ENCODE data around the gene SPOCK1. TPM values are rescaled to one million over a fixed set of nuclear protein-coding genes. Genes with fewer than 3 reads are reported as not detected.

SPOCK1 gene
- polyA plus RNA-seq, 3 donors, result 1.8 to 5.7 (median 2.1) TPM

DNA sequence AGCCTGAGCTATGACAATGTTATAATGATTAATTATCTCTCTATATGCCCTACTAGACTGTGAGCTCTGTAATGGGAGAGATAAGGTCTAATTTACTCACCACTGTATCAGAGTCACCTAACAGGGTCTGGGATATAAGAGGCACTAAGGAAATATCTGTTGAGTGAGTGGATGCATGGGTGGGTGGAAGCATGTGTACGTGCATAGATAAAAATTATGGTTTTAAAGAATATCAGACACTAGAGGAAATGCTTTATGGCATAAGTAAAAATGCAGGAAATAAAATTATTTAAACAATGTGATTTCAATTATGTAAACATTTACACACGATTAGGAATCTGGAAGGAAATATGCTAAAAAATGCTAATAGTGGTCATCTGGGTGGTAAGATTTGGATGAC is 137.8 kb downstream of the SPOCK1 start:
- Histone ChIP-seq H3K36me3 (replicated peaks in 1 of 2; ENCODE audit: control insufficient read depth in 1 of 2, insufficient read depth in 2 of 2, low read length in 2 of 2) (no peaks in the 10 kb centered on the region), H3K27ac (ENCODE audit: low read depth in 1 of 2, low read length in 2 of 2) (no peak overlapping the region), H3K79me2 (ENCODE audit: insufficient read depth, low read length) (no peaks in the 10 kb centered on the region), H3K4me3 (replicated peaks in 1 of 3; ENCODE audit: low read depth in 2 of 3, low read length in 3 of 3) (no peak overlapping the region), H4K20me1 (ENCODE audit: insufficient read depth, low read length) (no peaks in the 10 kb centered on the region), H3K9me3 (replicated peaks in 1 of 2; ENCODE audit: control insufficient read depth in 1 of 2, insufficient read depth in 1 of 2, low read length in 2 of 2) (no peaks in the 10 kb centered on the region), H3K9ac (ENCODE audit: insufficient read depth, low read length, poor library complexity, severe bottlenecking) (no peak overlapping the region), H3K4me2 (replicated peaks; ENCODE audit: extremely low read depth, low read length, poor library complexity, severe bottlenecking) (no peak overlapping the region), H3K4me1 (ENCODE audit: control insufficient read depth in 1 of 2, insufficient read depth in 2 of 2, low read length in 2 of 2) (no peaks in the 10 kb centered on the region), H2AFZ (ENCODE audit: insufficient read depth, low read depth, low read length, poor library complexity, severe bottlenecking) (no peak overlapping the region), H3K27me3 (ENCODE audit: control insufficient read depth in 2 of 2, insufficient read depth in 2 of 2, low read length in 2 of 2) (peaks cover 0 to 2% of the 10 kb centered on the region in 2 donors)
- intact Hi-C loops (cut with micrococcal nuclease), result no loop called here
- no peaks in the 10 kb centered on the region for H3K4me1 Mint-ChIP-seq
- peaks cover 3 to 8% (median 6%) of the 10 kb centered on the region in 3 donors for H3K27me3 Mint-ChIP-seq (ENCODE audit: low read depth in 3 of 3)
- H3K36me3 Mint-ChIP-seq, result no peaks in the 10 kb centered on the region
- H3K9me3 Mint-ChIP-seq, result peaks cover 0 to 6% (median 0%) of the 10 kb centered on the region in 7 donors
- H3K27ac Mint-ChIP-seq, result no peak overlapping the region
- H3K4me3 Mint-ChIP-seq, result no peak overlapping the region
- TF ChIP-seq, protein P1, sequence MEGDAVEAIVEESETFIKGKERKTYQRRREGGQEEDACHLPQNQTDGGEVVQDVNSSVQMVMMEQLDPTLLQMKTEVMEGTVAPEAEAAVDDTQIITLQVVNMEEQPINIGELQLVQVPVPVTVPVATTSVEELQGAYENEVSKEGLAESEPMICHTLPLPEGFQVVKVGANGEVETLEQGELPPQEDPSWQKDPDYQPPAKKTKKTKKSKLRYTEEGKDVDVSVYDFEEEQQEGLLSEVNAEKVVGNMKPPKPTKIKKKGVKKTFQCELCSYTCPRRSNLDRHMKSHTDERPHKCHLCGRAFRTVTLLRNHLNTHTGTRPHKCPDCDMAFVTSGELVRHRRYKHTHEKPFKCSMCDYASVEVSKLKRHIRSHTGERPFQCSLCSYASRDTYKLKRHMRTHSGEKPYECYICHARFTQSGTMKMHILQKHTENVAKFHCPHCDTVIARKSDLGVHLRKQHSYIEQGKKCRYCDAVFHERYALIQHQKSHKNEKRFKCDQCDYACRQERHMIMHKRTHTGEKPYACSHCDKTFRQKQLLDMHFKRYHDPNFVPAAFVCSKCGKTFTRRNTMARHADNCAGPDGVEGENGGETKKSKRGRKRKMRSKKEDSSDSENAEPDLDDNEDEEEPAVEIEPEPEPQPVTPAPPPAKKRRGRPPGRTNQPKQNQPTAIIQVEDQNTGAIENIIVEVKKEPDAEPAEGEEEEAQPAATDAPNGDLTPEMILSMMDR (IDR thresholded peaks at IDR 0.05), result no peak
- DNase-seq, result no peak
- WGBS (ENCODE audit: insufficient coverage), result no CpG with 5 or more reads among the region's 2 CpGs

DNA sequence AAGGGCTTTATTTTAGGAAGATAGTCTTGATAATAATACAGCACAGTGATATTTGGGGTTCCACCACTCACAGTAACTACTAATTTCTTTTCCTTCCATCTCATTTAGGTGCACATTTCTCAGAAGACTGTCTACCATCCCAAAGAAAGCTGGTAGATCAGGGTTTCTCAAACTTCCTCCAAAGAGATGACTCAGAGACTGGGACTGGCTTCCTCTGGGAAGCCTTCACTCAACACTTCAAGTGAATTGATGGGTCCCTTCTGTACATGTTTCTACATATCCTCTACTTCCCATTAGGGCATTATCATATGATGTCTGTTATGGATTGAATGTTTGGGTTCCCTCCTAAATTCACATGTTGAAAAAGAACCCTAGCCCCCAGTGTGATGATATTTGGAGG is 138.5 kb downstream of the SPOCK1 start:
- H3K9me3 ChIP-seq (replicated peaks in 1 of 2; ENCODE audit: control insufficient read depth in 1 of 2, insufficient read depth in 1 of 2, low read length in 2 of 2), result no peaks in the 10 kb centered on the region
- no peak overlapping the region for H3K4me2 ChIP-seq (replicated peaks; ENCODE audit: extremely low read depth, low read length, poor library complexity, severe bottlenecking)
- H3K27ac ChIP-seq (ENCODE audit: low read depth in 1 of 2, low read length in 2 of 2), result no peak overlapping the region
- intact Hi-C loops (cut with micrococcal nuclease), result no loop called here
- TF ChIP-seq, protein P1 (IDR thresholded peaks at IDR 0.05), result no peak
- Mint-ChIP-seq H3K4me1 (no peaks in the 10 kb centered on the region), H3K27me3 (ENCODE audit: low read depth in 3 of 3) (peaks cover 3 to 8% (median 8%) of the 10 kb centered on the region in 3 donors), H3K27ac (no peak overlapping the region), H3K4me3 (no peak overlapping the region), H3K9me3 (peaks cover 0 to 6% (median 0%) of the 10 kb centered on the region in 7 donors), H3K36me3 (no peaks in the 10 kb centered on the region)
- H3K9ac ChIP-seq (ENCODE audit: insufficient read depth, low read length, poor library complexity, severe bottlenecking), result no peak overlapping the region
- H2AFZ ChIP-seq (ENCODE audit: insufficient read depth, low read depth, low read length, poor library complexity, severe bottlenecking), result no peak overlapping the region
- no peaks in the 10 kb centered on the region for H4K20me1 ChIP-seq (ENCODE audit: insufficient read depth, low read length)
- DNase-seq, result no peak
- H3K27me3 ChIP-seq (ENCODE audit: control insufficient read depth in 2 of 2, insufficient read depth in 2 of 2, low read length in 2 of 2), result peaks cover 0 to 2% of the 10 kb centered on the region in 2 donors
- no peaks in the 10 kb centered on the region for H3K4me1 ChIP-seq (ENCODE audit: control insufficient read depth in 1 of 2, insufficient read depth in 2 of 2, low read length in 2 of 2)
- no peaks in the 10 kb centered on the region for H3K36me3 ChIP-seq (replicated peaks in 1 of 2; ENCODE audit: control insufficient read depth in 1 of 2, insufficient read depth in 2 of 2, low read length in 2 of 2)
- no peaks in the 10 kb centered on the region for H3K79me2 ChIP-seq (ENCODE audit: insufficient read depth, low read length)
- H3K4me3 ChIP-seq (replicated peaks in 1 of 3; ENCODE audit: low read depth in 2 of 3, low read length in 3 of 3), result no peak overlapping the region
